Glutamatergic neuron (in vitro differentiated cells): Measurements from ENCODE around the gene OR1A2. TPM values are rescaled to one million over a fixed set of nuclear protein-coding genes. Genes with fewer than 3 reads are reported as not detected.
"Not testable (repeated sequence)": the region's sequence is repeated elsewhere in the genome, so short reads cannot be mapped to it uniquely, and the experiment has no call there.

Experiments
- DNase-seq: peaks from one replicate; pipeline ENCODE4 v3.0.0; 2022
- H3K27ac Mint-ChIP-seq: one replicate; pipeline ENCODE4 v1.8.0; 2020; ENCODE audit warnings: mild to moderate bottlenecking, mixed read lengths, inconsistent platforms; ENCODE audit not compliant: unreplicated experiment
- H3K27me3 Mint-ChIP-seq: one replicate; pipeline ENCODE4 v1.8.0; 2020; ENCODE audit warnings: mild to moderate bottlenecking, moderate library complexity, mixed read lengths, inconsistent platforms; ENCODE audit not compliant: unreplicated experiment
- H3K36me3 Mint-ChIP-seq: one replicate; pipeline ENCODE4 v1.8.0; 2020; ENCODE audit warnings: mild to moderate bottlenecking, mixed read lengths, inconsistent platforms; ENCODE audit not compliant: unreplicated experiment
- H3K4me1 Mint-ChIP-seq: one replicate; pipeline ENCODE4 v1.8.0; 2020; ENCODE audit warnings: mild to moderate bottlenecking, low read depth, mixed read lengths, inconsistent platforms; ENCODE audit not compliant: unreplicated experiment
- H3K4me3 Mint-ChIP-seq: one replicate; pipeline ENCODE4 v1.8.0; 2020; ENCODE audit warnings: mild to moderate bottlenecking, mixed read lengths, inconsistent platforms; ENCODE audit not compliant: unreplicated experiment
- H3K9me3 Mint-ChIP-seq: one replicate; pipeline ENCODE4 v1.8.0; 2020; ENCODE audit warnings: mild to moderate bottlenecking, moderate library complexity, mixed read lengths, inconsistent platforms; ENCODE audit not compliant: unreplicated experiment
- total RNA-seq: library from RNA; stranded (reverse); fragmentation: NEBNext Ultra II Directional; extraction: Animal tissue kit (Norgen Biotek cat#: 25700); gene quantifications from one replicate; pipeline ENCODE4 v1.2.1, GENCODE V29; 2021; ENCODE audit not compliant: unreplicated experiment

OR1A2 gene
- total RNA-seq, 1 donor from 2014 or later = not detected

DNA sequence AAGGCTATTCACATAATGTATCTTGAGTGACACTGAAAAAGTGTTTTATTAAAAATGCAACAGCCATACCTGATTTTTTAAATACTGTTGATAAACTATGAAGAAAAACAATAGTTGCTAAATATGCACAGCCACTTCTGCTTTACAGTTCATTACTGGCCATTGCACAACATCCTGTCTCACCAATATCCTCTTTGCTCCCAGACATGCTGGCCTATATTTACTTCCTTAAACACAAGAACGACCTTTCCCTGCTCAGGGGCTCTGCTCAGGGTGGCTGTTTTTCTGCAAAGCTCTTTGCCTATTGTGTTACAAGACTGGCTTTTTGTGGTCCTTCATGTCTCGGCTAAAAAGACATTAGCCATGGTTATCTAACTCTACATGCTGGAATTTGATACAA, 41.4 kb downstream of the OR1A2 start:
- H3K9me3 Mint-ChIP-seq, H3K36me3 Mint-ChIP-seq, H3K27ac Mint-ChIP-seq, H3K4me1 Mint-ChIP-seq, H3K27me3 Mint-ChIP-seq, DNase-seq, H3K4me3 Mint-ChIP-seq: not testable (repeated sequence)

- not testable (repeated sequence) for H3K27ac Mint-ChIP-seq, H3K9me3 Mint-ChIP-seq, H3K4me1 Mint-ChIP-seq, H3K4me3 Mint-ChIP-seq, H3K36me3 Mint-ChIP-seq, DNase-seq, H3K27me3 Mint-ChIP-seq
These were observed 43.7 kb downstream of the OR1A2 start for GRCh38 chr17:3241044-3241443.

DNA sequence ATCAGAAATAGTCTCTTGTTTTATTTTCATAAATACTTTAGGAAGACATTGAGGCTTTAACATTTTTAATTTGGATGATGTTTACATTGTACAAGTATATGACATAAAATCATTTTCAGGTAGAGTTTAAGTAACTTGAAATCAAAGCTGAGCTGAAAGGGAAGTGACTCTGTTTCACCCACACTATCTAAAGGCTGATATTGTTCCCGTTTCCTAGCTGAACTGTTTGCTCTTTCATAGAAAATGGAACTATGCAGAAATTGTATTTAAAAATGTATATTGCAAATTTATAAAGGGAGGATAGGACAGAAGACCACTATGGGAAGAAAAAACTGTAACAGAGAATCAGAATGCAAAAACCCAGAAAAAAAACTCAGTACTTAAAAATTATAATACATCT, 47.5 kb downstream of the OR1A2 start:
- not testable (repeated sequence) for DNase-seq, H3K27me3 Mint-ChIP-seq, H3K4me1 Mint-ChIP-seq, H3K27ac Mint-ChIP-seq, H3K36me3 Mint-ChIP-seq, H3K9me3 Mint-ChIP-seq, H3K4me3 Mint-ChIP-seq

Other genes with a start within 250 kb of the OR1A2 start
- gene OR1D5, start 133.9 kb upstream of the OR1A2 start, total RNA-seq = not detected
- gene OR1D2, start 93.1 kb upstream of the OR1A2 start, total RNA-seq = not detected
- not detected for gene OR1G1, start 70.0 kb upstream of the OR1A2 start, total RNA-seq
- not detected for gene OR1A1, start 10.1 kb downstream of the OR1A2 start, total RNA-seq
- gene OR3A1, start 100.8 kb downstream of the OR1A2 start, total RNA-seq = 0.59 TPM
- gene OR3A2, start 188.8 kb downstream of the OR1A2 start, total RNA-seq = 2.6 TPM
- gene OR1E1, start 200.9 kb downstream of the OR1A2 start, total RNA-seq = not detected
- gene OR3A3, start 213.9 kb downstream of the OR1A2 start, total RNA-seq = not detected
- not detected for gene OR1E2, start 236.3 kb downstream of the OR1A2 start, total RNA-seq